Heart right ventricle (tissue), 16 donors: ENCODE results near the gene OR52L1. TPM values are rescaled to one million over a fixed set of nuclear protein-coding genes. Genes with fewer than 3 reads are reported as not detected.

Experiments used
- ATAC-seq, 8 donors: fragments of 200-7000 bp; cut with Tn5 transposase; one replicate each; pipeline ENCODE4 v1.9.1; 2020; ENCODE audit warnings: mild to moderate bottlenecking in 8 of 8, moderate library complexity in 8 of 8, moderate number of reproducible peaks in 1 of 8
- DNase-seq, 2 donors: peaks; one replicate each; pipeline ENCODE4 v3.0.0-alpha.2; 2020
- H3K27ac ChIP-seq, 10 donors: fragments of 200-600 bp; sonication (generic) in 2 of 10; one replicate each; pipeline versions ENCODE4 v1.5.0 to v1.8.0; 2020 to 2022; ENCODE audit warnings: mild to moderate bottlenecking in 3 of 10
- H3K27me3 ChIP-seq, 7 donors: fragments of 200-600 bp; one replicate each; pipeline ENCODE4 v1.8.0; 2021 to 2022; ENCODE audit warnings: mild to moderate bottlenecking in 2 of 7
- H3K36me3 ChIP-seq, 9 donors: fragments of 200-600 bp; sonication (generic) in 1 of 9; one replicate each; pipeline versions ENCODE4 v1.5.0 to v1.8.0; 2020 to 2022; ENCODE audit warnings: mild to moderate bottlenecking in 2 of 9
- H3K4me1 ChIP-seq, 9 donors: fragments of 200-600 bp; sonication (generic) in 1 of 9; one replicate each; pipeline versions ENCODE4 v1.5.0 to v1.8.0; 2020 to 2022; ENCODE audit warnings: mild to moderate bottlenecking in 4 of 9
- H3K4me3 ChIP-seq, 10 donors: fragments of 200-600 bp; sonication (generic) in 2 of 10; one replicate each; pipeline versions ENCODE4 v1.5.0 to v1.8.0; 2020 to 2022; ENCODE audit warnings: mild to moderate bottlenecking in 7 of 10, moderate library complexity in 2 of 10
- H3K9me3 ChIP-seq, 11 donors: fragments of 200-600 bp in 10 of 11; sonication (generic) in 2 of 11; one replicate each; pipeline versions ENCODE4 v1.5.0 to v1.8.0; 2013 to 2022; ENCODE audit warnings: mild to moderate bottlenecking in 2 of 11, control low read depth in 1 of 11, moderate library complexity in 1 of 11
- CTCF ChIP-seq, 9 donors: fragments of 200-600 bp; sonication (generic) in 2 of 9; IDR thresholded peaks; one replicate each; pipeline versions ENCODE4 v1.5.0 to v1.8.0; 2021 to 2022; ENCODE audit warnings: antibody characterized with exemption in 9 of 9, mild to moderate bottlenecking in 5 of 9, moderate library complexity in 1 of 9
- WGBS, 2 donors: extraction: QIAGEN DNeasy Blood & Tissue Kit; methylation state at CpG; one replicate each; pipeline ENCODE4 v1.1.7; 2013; ENCODE audit warnings: inconsistent platforms in 1 of 2; 5-methylcytosine and 5-hydroxymethylcytosine counted together
- intact Hi-C, 10 donors: fragments of 100-400 bp; cut with DNase I; formaldehyde crosslinking; loops; one replicate each; pipeline versions ENCODE4 v1.11.1 to v1.14.2; 2022
- polyA plus RNA-seq, 2 donors: library from polyadenylated mRNA; stranded (reverse); fragments of 200-250 nt; gene quantifications; one replicate each; pipeline ENCODE4 v1.2.3, GENCODE V29; 2013
- total RNA-seq, 10 donors: library from RNA; stranded (reverse); fragmentation: NEBNext Ultra II Directional in 3 of 10; extraction: Animal tissue kit (Norgen Biotek cat#: 25700) in 3 of 10; gene quantifications; one replicate each; pipeline versions ENCODE4 v1.2.1 to v1.2.4, GENCODE V29; 2021 to 2023
- donor health status: Arrhythmogenic right ventricular cardiomyopathy.
- donor health status: ischemic (EF 13 %, LVEDD 7.1; RV severe dilation, severe dysfunction).
- donor health status: healthy with polysubstance abuse.
- donor health status: DM: no; HTN: yes; CAD: no.
- donor health status: DM: no; HTN: no; CAD: no.
- donor health status: ischemic (EF 25% LVEDD 6.9; RV normal size, moderate dysfunction).
- donor health status: ischemic (EF 25% LVEDD 5.7; RV mildly dilated, moderate dysfunction).
- donor health status: healthy.
- donor health status: DM: yes; HTN: yes; CAD: no.
- donor health status: Ischemic cardiomyopathy.
- donor health status: ischemic (EF 35%, LVEDD 5.7; RV mildly dilated, moderate dysfunction).
- donor health status: nonischemic (EF 11% LVEDD 7.7; RV severe dilation, severe dysfunction).
- donor health status: DM: yes; HTN: yes; CAD: no.
- donor health status: PGD.
- donor health status: ischemic (EF 29% LVEDD 5.4; RV normal size, mild dysfunction).
- donor health status: nonischemic (EF 23%, LVEDD 6.1; RV moderate dilation, normal function).

OR52L1 gene
- total and polyA plus RNA-seq, 12 donors = not detected

GRCh38 chr11:6006395-6006794 is 19.6 kb upstream of the OR52L1 start:
- H3K27me3 ChIP-seq = no peaks in the 10 kb centered on the region
- no peaks in the 10 kb centered on the region for H3K9me3 ChIP-seq
- H3K27ac ChIP-seq = no peak overlapping the region
- no peaks in the 10 kb centered on the region for H3K36me3 ChIP-seq
- ATAC-seq (no peak), DNase-seq (no peak)
- no peak overlapping the region for H3K4me3 ChIP-seq
- TF ChIP-seq CTCF (IDR thresholded peaks at IDR 0.05) = no peak
- intact Hi-C loops = no loop called here
- H3K4me1 ChIP-seq = peaks cover 0 to 16% (median 0%) of the 10 kb centered on the region in 9 donors

GRCh38 chr11:6002202-6002699 is 15.5 kb upstream of the OR52L1 start:
- DNase-seq (no peak), ATAC-seq (peak in 3 of 8 donors; percentile 20 to 56 (median 22))
- H3K9me3 ChIP-seq = no peaks in the 10 kb centered on the region
- H3K4me1 ChIP-seq = peaks cover 0 to 12% (median 0%) of the 10 kb centered on the region in 9 donors
- intact Hi-C loops = no loop called here
- H3K4me3 ChIP-seq = no peak overlapping the region
- H3K27me3 ChIP-seq = no peaks in the 10 kb centered on the region
- WGBS, 2 donors = 52 to 63% methylated on average over 7 of the region's 7 CpGs
- TF ChIP-seq CTCF (IDR thresholded peaks at IDR 0.05) = no peak
- no peaks in the 10 kb centered on the region for H3K36me3 ChIP-seq
- H3K27ac ChIP-seq = peak overlapping the region in 3 of 10 donors; percentile 47 to 66 (median 53)

GRCh38 chr11:5994791-5995190 is 8.0 kb upstream of the OR52L1 start:
- no peaks in the 10 kb centered on the region for H3K9me3 ChIP-seq
- 87 to 92% methylated on average over 14 of the region's 14 CpGs for WGBS, 2 donors
- ATAC-seq = no peak
- DNase-seq = no peak
- H3K36me3 ChIP-seq = no peaks in the 10 kb centered on the region
- no peak overlapping the region for H3K4me3 ChIP-seq
- intact Hi-C loops = no loop called here
- no peak overlapping the region for H3K27ac ChIP-seq
- TF ChIP-seq CTCF (IDR thresholded peaks at IDR 0.05) = no peak
- peaks cover 0 to 6% (median 0%) of the 10 kb centered on the region in 7 donors for H3K27me3 ChIP-seq
- no peaks in the 10 kb centered on the region for H3K4me1 ChIP-seq

GRCh38 chr11:5992604-5993251 is 5.9 kb upstream of the OR52L1 start:
- TF ChIP-seq CTCF (IDR thresholded peaks at IDR 0.05) = peak in 8 of 9 donors; percentile 8 to 65 (median 46)
- H3K36me3 ChIP-seq = no peaks in the 10 kb centered on the region
- intact Hi-C loops = no loop called here
- H3K27ac ChIP-seq = no peak overlapping the region
- H3K27me3 ChIP-seq = peaks cover 0 to 22% (median 0%) of the 10 kb centered on the region in 7 donors
- H3K4me1 ChIP-seq = no peaks in the 10 kb centered on the region
- no peak overlapping the region for H3K4me3 ChIP-seq
- ATAC-seq (no peak), DNase-seq (no peak)
- H3K9me3 ChIP-seq = no peaks in the 10 kb centered on the region
- 59% methylated on average over 3 of the region's 3 CpGs for WGBS, 2 donors
